HepG2 (cell line): Measurements from ENCODE around the gene HLCS. TPM values are rescaled to one million over a fixed set of nuclear protein-coding genes. Genes with fewer than 3 reads are reported as not detected.

ENCODE experiments used
- CHD4 ChIP-seq: fragments of 200-600 bp; sonication (generic); IDR thresholded peaks from 2 replicates; pipeline ENCODE4 v1.7.0; 2017; ENCODE audit warnings: mild to moderate bottlenecking, low read length, borderline replicate concordance
- GTF2F1 ChIP-seq: fragments of 150-350 bp; IDR thresholded peaks from 2 replicates; pipeline ENCODE4 v1.6.1; 2014; ENCODE audit warnings: low read length
- KLF11 ChIP-seq: IDR thresholded peaks from 2 replicates; pipeline ENCODE4 v1.6.1; 2016; ENCODE audit warnings: missing compliant biosample characterization
- USF2 ChIP-seq, 2 experiments: sonication (generic) in 1 of 2; formaldehyde crosslinking in 1 of 2; IDR thresholded peaks; 2 replicates each; pipeline versions ENCODE4 v1.5.1 to v1.6.1; 2011 to 2020; ENCODE audit warnings: borderline replicate concordance in 1 of 2, low read depth in 1 of 2, low read length in 1 of 2, mild to moderate bottlenecking in 1 of 2, missing genetic modification reagents in 1 of 2, moderate library complexity in 1 of 2
- ZBTB20 ChIP-seq: sonication (generic); formaldehyde crosslinking; IDR thresholded peaks from 2 replicates; pipeline ENCODE4 v1.8.1; 2023; ENCODE audit warnings: missing genetic modification reagents, low read depth, mild to moderate bottlenecking, borderline replicate concordance
- ZBTB44 ChIP-seq: sonication (generic); formaldehyde crosslinking; IDR thresholded peaks from 2 replicates; pipeline ENCODE4 v1.4.0; 2020; ENCODE audit warnings: missing genetic modification reagents
- ZNF337 ChIP-seq: sonication (generic); formaldehyde crosslinking; IDR thresholded peaks from 2 replicates; pipeline ENCODE4 v1.5.1; 2020; ENCODE audit warnings: missing genetic modification reagents, low read depth, mild to moderate bottlenecking, borderline replicate concordance
- ZNF343 ChIP-seq: sonication (generic); formaldehyde crosslinking; IDR thresholded peaks from 2 replicates; pipeline ENCODE4 v1.4.0; 2020; ENCODE audit warnings: mild to moderate bottlenecking, missing genetic modification reagents
- ZNF552 ChIP-seq: sonication (generic); formaldehyde crosslinking; IDR thresholded peaks from 2 replicates; pipeline ENCODE4 v1.9.0; 2022; ENCODE audit warnings: missing genetic modification reagents, mild to moderate bottlenecking, borderline replicate concordance
- ZNF720 ChIP-seq: sonication (generic); formaldehyde crosslinking; IDR thresholded peaks from 2 replicates; pipeline ENCODE4 v1.4.0; 2020; ENCODE audit warnings: missing genetic modification reagents
- ZNF788 ChIP-seq: sonication (generic); formaldehyde crosslinking; IDR thresholded peaks from 2 replicates; pipeline ENCODE4 v1.5.0; 2020; ENCODE audit warnings: mild to moderate bottlenecking, missing genetic modification reagents, borderline replicate concordance
- polyA plus RNA-seq, 8 experiments: library from polyadenylated mRNA; depleted of rRNA in 3 of 8; stranded (reverse) in 7 of 8; unstranded in 1 of 8; fragments of >200 nt; fragmentation: Illumina TruSeq in 4 of 8; extraction: Trizol in 4 of 8; gene quantifications; 2 replicates each; pipeline versions ENCODE4 v1.2.1 to v1.2.3, GENCODE V29; 2011 to 2016; ENCODE audit warnings: low read depth in 4 of 8, missing spikeins in 1 of 8, mixed read lengths in 1 of 8; ENCODE audit not compliant: insufficient read depth in 1 of 8
- total RNA-seq, 5 experiments: library from RNA; depleted of rRNA; stranded (reverse); fragments of >200 nt; fragmentation: Illumina TruSeq; extraction: Trizol; gene quantifications; 2 replicates each; pipeline ENCODE4 v1.2.3, GENCODE V29; 2016; ENCODE audit warnings: low read depth in 1 of 5
- TF ChIP-seq, protein P1 (sequence below): sonication (generic); formaldehyde crosslinking; IDR thresholded peaks from 2 replicates; pipeline ENCODE4 v1.5.0; 2020; ENCODE audit warnings: mild to moderate bottlenecking, missing genetic modification reagents
- TF ChIP-seq, protein P2 (sequence below): sonication (generic); formaldehyde crosslinking; IDR thresholded peaks from 2 replicates; pipeline ENCODE4 v1.4.0; 2020; ENCODE audit warnings: missing genetic modification reagents
- TF ChIP-seq, protein P3 (sequence below): sonication (generic); formaldehyde crosslinking; IDR thresholded peaks from 2 replicates; pipeline ENCODE4 v1.8.0; 2022; ENCODE audit warnings: missing genetic modification reagents, mild to moderate bottlenecking, borderline replicate concordance

The HLCS gene
- total and polyA plus RNA-seq, 2 of the 13 experiments (the other 11 are each of a cell fraction or from before 2014, with no cell fraction given), result 7.9 to 12.3 TPM

GRCh38 chr21:36700971-36701755, 265.3 kb downstream of the HLCS start (continued):
- TF ChIP-seq ZBTB20 (no peak), ZNF337 (CRISPR knock-in tag) (no peak), ZBTB44 (CRISPR knock-in tag) (no peak), GTF2F1 (no peak), ZNF343 (CRISPR knock-in tag) (no peak), ZNF788 (CRISPR knock-in tag) (0 out of 2 replicates have a peak, but pooled peaks have one; percentile 14), ZNF720 (CRISPR knock-in tag) (no peak), KLF11 (CRISPR knock-in tag) (no peak), USF2 (IDR thresholded peaks at IDR 0.05; ENCODE audit: low read depth, low read length) (no peak), USF2 (CRISPR knock-in tag; IDR thresholded peaks at IDR 0.05; ENCODE audit: borderline replicate concordance) (no peak), CHD4 (no peak), ZNF552 (no peak)
- TF ChIP-seq, protein P1, sequence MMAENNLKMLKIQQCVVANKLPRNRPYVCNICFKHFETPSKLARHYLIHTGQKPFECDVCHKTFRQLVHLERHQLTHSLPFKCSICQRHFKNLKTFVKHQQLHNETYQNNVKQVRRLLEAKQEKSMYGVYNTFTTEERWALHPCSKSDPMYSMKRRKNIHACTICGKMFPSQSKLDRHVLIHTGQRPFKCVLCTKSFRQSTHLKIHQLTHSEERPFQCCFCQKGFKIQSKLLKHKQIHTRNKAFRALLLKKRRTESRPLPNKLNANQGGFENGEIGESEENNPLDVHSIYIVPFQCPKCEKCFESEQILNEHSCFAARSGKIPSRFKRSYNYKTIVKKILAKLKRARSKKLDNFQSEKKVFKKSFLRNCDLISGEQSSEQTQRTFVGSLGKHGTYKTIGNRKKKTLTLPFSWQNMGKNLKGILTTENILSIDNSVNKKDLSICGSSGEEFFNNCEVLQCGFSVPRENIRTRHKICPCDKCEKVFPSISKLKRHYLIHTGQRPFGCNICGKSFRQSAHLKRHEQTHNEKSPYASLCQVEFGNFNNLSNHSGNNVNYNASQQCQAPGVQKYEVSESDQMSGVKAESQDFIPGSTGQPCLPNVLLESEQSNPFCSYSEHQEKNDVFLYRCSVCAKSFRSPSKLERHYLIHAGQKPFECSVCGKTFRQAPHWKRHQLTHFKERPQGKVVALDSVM (CRISPR knock-in tag), result no peak
- TF ChIP-seq, protein P2, sequence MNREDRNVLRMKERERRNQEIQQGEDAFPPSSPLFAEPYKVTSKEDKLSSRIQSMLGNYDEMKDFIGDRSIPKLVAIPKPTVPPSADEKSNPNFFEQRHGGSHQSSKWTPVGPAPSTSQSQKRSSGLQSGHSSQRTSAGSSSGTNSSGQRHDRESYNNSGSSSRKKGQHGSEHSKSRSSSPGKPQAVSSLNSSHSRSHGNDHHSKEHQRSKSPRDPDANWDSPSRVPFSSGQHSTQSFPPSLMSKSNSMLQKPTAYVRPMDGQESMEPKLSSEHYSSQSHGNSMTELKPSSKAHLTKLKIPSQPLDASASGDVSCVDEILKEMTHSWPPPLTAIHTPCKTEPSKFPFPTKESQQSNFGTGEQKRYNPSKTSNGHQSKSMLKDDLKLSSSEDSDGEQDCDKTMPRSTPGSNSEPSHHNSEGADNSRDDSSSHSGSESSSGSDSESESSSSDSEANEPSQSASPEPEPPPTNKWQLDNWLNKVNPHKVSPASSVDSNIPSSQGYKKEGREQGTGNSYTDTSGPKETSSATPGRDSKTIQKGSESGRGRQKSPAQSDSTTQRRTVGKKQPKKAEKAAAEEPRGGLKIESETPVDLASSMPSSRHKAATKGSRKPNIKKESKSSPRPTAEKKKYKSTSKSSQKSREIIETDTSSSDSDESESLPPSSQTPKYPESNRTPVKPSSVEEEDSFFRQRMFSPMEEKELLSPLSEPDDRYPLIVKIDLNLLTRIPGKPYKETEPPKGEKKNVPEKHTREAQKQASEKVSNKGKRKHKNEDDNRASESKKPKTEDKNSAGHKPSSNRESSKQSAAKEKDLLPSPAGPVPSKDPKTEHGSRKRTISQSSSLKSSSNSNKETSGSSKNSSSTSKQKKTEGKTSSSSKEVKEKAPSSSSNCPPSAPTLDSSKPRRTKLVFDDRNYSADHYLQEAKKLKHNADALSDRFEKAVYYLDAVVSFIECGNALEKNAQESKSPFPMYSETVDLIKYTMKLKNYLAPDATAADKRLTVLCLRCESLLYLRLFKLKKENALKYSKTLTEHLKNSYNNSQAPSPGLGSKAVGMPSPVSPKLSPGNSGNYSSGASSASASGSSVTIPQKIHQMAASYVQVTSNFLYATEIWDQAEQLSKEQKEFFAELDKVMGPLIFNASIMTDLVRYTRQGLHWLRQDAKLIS (CRISPR knock-in tag), result no peak
- TF ChIP-seq, protein P3, sequence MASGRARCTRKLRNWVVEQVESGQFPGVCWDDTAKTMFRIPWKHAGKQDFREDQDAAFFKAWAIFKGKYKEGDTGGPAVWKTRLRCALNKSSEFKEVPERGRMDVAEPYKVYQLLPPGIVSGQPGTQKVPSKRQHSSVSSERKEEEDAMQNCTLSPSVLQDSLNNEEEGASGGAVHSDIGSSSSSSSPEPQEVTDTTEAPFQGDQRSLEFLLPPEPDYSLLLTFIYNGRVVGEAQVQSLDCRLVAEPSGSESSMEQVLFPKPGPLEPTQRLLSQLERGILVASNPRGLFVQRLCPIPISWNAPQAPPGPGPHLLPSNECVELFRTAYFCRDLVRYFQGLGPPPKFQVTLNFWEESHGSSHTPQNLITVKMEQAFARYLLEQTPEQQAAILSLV (CRISPR knock-in tag), result no peak
